B cell (primary cell): ENCODE data around the gene H3-3A. TPM values are rescaled to one million over a fixed set of nuclear protein-coding genes. Genes with fewer than 3 reads are reported as not detected.

ENCODE experiments used
- ATAC-seq: fragments of 200-7000 bp; cut with Tn5 transposase; one replicate; pipeline ENCODE4 v1.10.0; 2021; ENCODE audit warnings: low read depth, mild to moderate bottlenecking, moderate number of reproducible peaks, moderate library complexity
- CTCF ChIA-PET: fragments of 350-600 bp; sonication (Branson Sonifier 250); formaldehyde crosslinking; loops from one replicate; lab custom pipeline; 2021; ENCODE audit warnings: antibody characterized with exemption, inconsistent platforms; lab: Charles Lee
- POLR2A ChIA-PET: fragments of 350-600 bp; sonication (Branson Sonifier 250); formaldehyde crosslinking; loops from one replicate; lab custom pipeline; 2021; ENCODE audit warnings: antibody characterized with exemption; lab: Charles Lee
- DNase-seq: peaks from one replicate; pipeline ENCODE4 v3.0.0; 2013
- H2AFZ ChIP-seq: 2 replicates; pipeline ENCODE4 v1.6.1; 2012; ENCODE audit warnings: mild to moderate bottlenecking, low read depth, low read length; ENCODE audit not compliant: insufficient read depth, poor library complexity, severe bottlenecking
- H3K27ac ChIP-seq, 2 donors: 1 replicate in 1 of 2; 2 replicates in 1 of 2; pipeline ENCODE4 v1.5.1; 2012 to 2013; ENCODE audit warnings: low read length in 2 of 2, mild to moderate bottlenecking in 2 of 2, moderate library complexity in 1 of 2
- H3K27me3 ChIP-seq, 4 experiments: fragments of 200-600 bp in 1 of 4; sonication (generic) in 1 of 4; replicated peaks in 1 of 4; 1 replicate in 2 of 4; 2 replicates in 2 of 4; pipeline versions ENCODE4 v1.6.1 to v1.7.0; 2013 to 2016; ENCODE audit warnings: low read length in 3 of 4, mild to moderate bottlenecking in 2 of 4, mixed read lengths in 1 of 4, moderate library complexity in 1 of 4; ENCODE audit not compliant: insufficient read depth in 4 of 4, control insufficient read depth in 3 of 4; ENCODE audit errors: control extremely low read depth in 1 of 4
- H3K36me3 ChIP-seq, 2 experiments: replicated peaks in 1 of 2; 1 replicate in 1 of 2; 2 replicates in 1 of 2; pipeline versions ENCODE4 v1.6.1 to v1.7.1; 2013; ENCODE audit warnings: low read length in 1 of 2; ENCODE audit not compliant: insufficient read depth in 2 of 2, control insufficient read depth in 1 of 2; ENCODE audit errors: control extremely low read depth in 1 of 2, extremely low read depth in 1 of 2
- H3K4me1 ChIP-seq, 2 donors: fragments of 200-600 bp in 1 of 2; sonication (generic) in 1 of 2; 1 replicate in 1 of 2; 2 replicates in 1 of 2; pipeline versions ENCODE4 v1.5.1 to v1.6.1; 2013 to 2017; ENCODE audit warnings: low read length in 2 of 2; ENCODE audit not compliant: control insufficient read depth in 2 of 2, insufficient read depth in 2 of 2
- H3K4me2 ChIP-seq: replicated peaks from 2 replicates; pipeline ENCODE3; 2012; ENCODE audit warnings: mild to moderate bottlenecking, low read depth, low read length; ENCODE audit not compliant: poor library complexity, severe bottlenecking
- H3K4me3 ChIP-seq, 5 experiments: fragments of 200-600 bp in 1 of 5; sonication (generic) in 1 of 5; 1 replicate in 3 of 5; 2 replicates in 2 of 5; pipeline versions ENCODE4 v1.5.1 to v1.7.0; 2011 to 2016; ENCODE audit warnings: low read length in 4 of 5, mild to moderate bottlenecking in 4 of 5, low read depth in 2 of 5, control low read depth in 1 of 5, moderate library complexity in 1 of 5; ENCODE audit not compliant: insufficient read depth in 1 of 5; ENCODE audit errors: control extremely low read depth in 1 of 5, extremely low read depth in 1 of 5
- H3K79me2 ChIP-seq: fragments of 200-600 bp; sonication (generic); one replicate; pipeline ENCODE4 v1.6.0; 2016; ENCODE audit warnings: low read length; ENCODE audit not compliant: control insufficient read depth, insufficient read depth
- H3K9ac ChIP-seq: fragments of 200-600 bp; sonication (generic); 2 replicates; pipeline ENCODE4 v1.6.1; 2017; ENCODE audit warnings: mild to moderate bottlenecking, low read length, moderate library complexity
- H3K9me3 ChIP-seq, 3 donors: one replicate each; pipeline versions ENCODE4 v1.6.1 to v1.7.1; 2013; ENCODE audit warnings: low read length in 2 of 3; ENCODE audit not compliant: control insufficient read depth in 2 of 3, insufficient read depth in 1 of 3; ENCODE audit errors: control extremely low read depth in 1 of 3
- H4K20me1 ChIP-seq: 2 replicates; pipeline ENCODE4 v1.6.0; 2012; ENCODE audit warnings: mild to moderate bottlenecking, low read length; ENCODE audit not compliant: insufficient read depth, control insufficient read depth, poor library complexity, severe bottlenecking
- H3K27ac Mint-ChIP-seq: one replicate; pipeline ENCODE4 v1.8.0; 2021; ENCODE audit warnings: mixed read lengths
- H3K27me3 Mint-ChIP-seq: one replicate; pipeline ENCODE4 v1.8.0; 2021; ENCODE audit warnings: mixed read lengths
- H3K4me1 Mint-ChIP-seq: one replicate; pipeline ENCODE4 v1.8.0; 2021; ENCODE audit warnings: mixed read lengths
- H3K4me3 Mint-ChIP-seq: one replicate; pipeline ENCODE4 v1.8.0; 2021; ENCODE audit warnings: mixed read lengths
- H3K9me3 Mint-ChIP-seq: one replicate; pipeline ENCODE4 v1.8.0; 2022; ENCODE audit warnings: mixed read lengths; ENCODE audit not compliant: insufficient read depth
- CTCF ChIP-seq: fragments of 200-600 bp; IDR thresholded peaks from one replicate; pipeline ENCODE4 v1.8.0; 2022; ENCODE audit warnings: antibody characterized with exemption, mild to moderate bottlenecking
- EZH2 ChIP-seq: IDR thresholded peaks from 2 replicates; pipeline ENCODE4 v1.6.1; 2012; ENCODE audit warnings: borderline replicate concordance, low read depth, mild to moderate bottlenecking, moderate library complexity, low read length; ENCODE audit not compliant: insufficient read depth, poor library complexity, severe bottlenecking
- WGBS: methylation state at CpG from one replicate; pipeline ENCODE4 v1.1.5; 2013; ENCODE audit warnings: missing lambda C conversion rate; ENCODE audit not compliant: insufficient coverage; 5-methylcytosine and 5-hydroxymethylcytosine counted together
- intact Hi-C: fragments of 100-400 bp; cut with micrococcal nuclease; formaldehyde crosslinking; loops from one replicate; pipeline ENCODE4 v1.10.0; 2022
- polyA plus RNA-seq: library from polyadenylated mRNA; depleted of rRNA; stranded (reverse); fragments of >200 nt; gene quantifications from 2 replicates; pipeline ENCODE4 v1.2.3, GENCODE V29; 2012
- total RNA-seq, 2 donors: library from RNA; stranded (reverse); fragments of 120-200 nt in 1 of 2; gene quantifications; 1 replicate in 1 of 2; 2 replicates in 1 of 2; pipeline versions ENCODE4 v1.2.3 to v1.2.4, GENCODE V29; 2013 to 2022

The H3-3A gene
- total and polyA plus RNA-seq, 2 donors (not counting 1 experiment from before 2014, with no cell fraction given), result 349 to 561 TPM

DNA sequence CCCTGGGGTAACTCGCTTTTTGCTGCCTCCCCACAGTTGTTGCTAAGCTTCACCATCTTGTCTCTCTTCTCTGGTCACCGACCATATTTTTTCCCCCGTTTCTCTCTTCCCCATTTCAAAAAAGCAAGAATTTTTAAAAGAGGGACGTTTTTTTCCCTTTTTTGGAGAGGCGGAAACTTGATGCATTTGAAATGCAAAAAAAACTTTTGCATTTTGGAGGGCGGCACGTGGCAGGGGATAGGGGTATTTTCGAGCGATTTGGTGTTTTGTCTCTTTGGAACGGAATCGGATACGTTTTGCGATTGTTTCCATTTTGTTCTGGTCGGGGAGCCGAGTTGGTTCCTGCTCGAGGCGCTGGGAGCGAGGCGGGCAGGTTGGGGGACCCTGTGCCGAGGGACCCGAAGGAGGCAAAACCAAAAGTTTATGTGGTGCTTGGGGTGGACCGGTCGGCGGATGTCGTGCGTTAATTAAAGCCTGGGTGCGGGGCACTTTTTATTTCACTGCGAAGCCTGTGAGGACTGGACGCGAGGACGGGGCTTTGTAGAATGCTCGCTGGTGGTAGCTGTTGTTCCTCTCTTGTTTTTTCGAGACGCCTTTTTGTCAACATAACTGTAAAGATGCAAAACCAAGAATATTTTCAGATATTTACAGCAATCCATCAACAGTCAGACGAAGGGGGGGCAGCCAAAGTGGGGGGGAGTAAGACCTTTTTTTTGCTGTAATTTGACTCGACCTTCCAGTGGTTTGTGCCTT lies 884 bp downstream of the H3-3A start:
- H3K4me3 ChIP-seq, result peak overlapping the region; percentile 86 to 100 (median 96)
- H4K20me1 ChIP-seq, result peaks cover 51% of the 10 kb centered on the region
- peak overlapping the region; percentile 99 for H3K27ac Mint-ChIP-seq
- peak overlapping the region; percentile 92 to 96 for H3K27ac ChIP-seq
- CTCF ChIA-PET, result interaction anchor here (1.0 to 3.2 kb wide), 11 partner anchors 10 to 589 kb away, joined by 3 to 26 read pairs (median 9); partner anchors contain the start of gene SDE2
- H2AFZ ChIP-seq, result peak overlapping the region; percentile 31
- peaks cover 90% of the 10 kb centered on the region for H3K79me2 ChIP-seq
- H3K27me3 Mint-ChIP-seq, result no peaks in the 10 kb centered on the region
- no peaks in the 10 kb centered on the region for H3K9me3 Mint-ChIP-seq
- peaks cover 52% of the 10 kb centered on the region for H3K4me1 Mint-ChIP-seq
- H3K27me3 ChIP-seq, result no peaks in the 10 kb centered on the region
- H3K9ac ChIP-seq, result peak overlapping the region; percentile 87
- H3K4me1 ChIP-seq, result peaks cover 38% of the 10 kb centered on the region in 2 donors
- TF ChIP-seq CTCF (no peak), EZH2 (no peak)
- H3K9me3 ChIP-seq, result no peaks in the 10 kb centered on the region
- intact Hi-C loops, result loop anchor here (2.0 to 10.0 kb wide), 4 partner anchors 123 to 635 kb away; partner anchors contain the start of genes ACBD3, LBR, PARP1 and SRP9
- H3K4me3 Mint-ChIP-seq, result peak overlapping the region; percentile 100
- peak overlapping the region; percentile 81 for H3K4me2 ChIP-seq
- ATAC-seq (peak; percentile 9), DNase-seq (peak; percentile 78)
- POLR2A ChIA-PET, result interaction anchor here (0.6 to 3.1 kb wide), 20 partner anchors 20 to 645 kb away, joined by 3 to 195 read pairs (median 8); partner anchors contain the start of genes LIN9 and SDE2
- WGBS, result 0% methylated on average over 27 of the region's 36 CpGs
- peaks cover 2 to 39% of the 10 kb centered on the region in 2 experiments for H3K36me3 ChIP-seq
